ENCODE measurements around the gene OR52B6.
"Not testable (repeated sequence)": the region's sequence is repeated elsewhere in the genome, so short reads cannot be mapped to it uniquely, and the experiment has no call there.

OR52B6 gene, protein sequence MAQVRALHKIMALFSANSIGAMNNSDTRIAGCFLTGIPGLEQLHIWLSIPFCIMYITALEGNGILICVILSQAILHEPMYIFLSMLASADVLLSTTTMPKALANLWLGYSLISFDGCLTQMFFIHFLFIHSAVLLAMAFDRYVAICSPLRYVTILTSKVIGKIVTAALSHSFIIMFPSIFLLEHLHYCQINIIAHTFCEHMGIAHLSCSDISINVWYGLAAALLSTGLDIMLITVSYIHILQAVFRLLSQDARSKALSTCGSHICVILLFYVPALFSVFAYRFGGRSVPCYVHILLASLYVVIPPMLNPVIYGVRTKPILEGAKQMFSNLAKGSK

DNA sequence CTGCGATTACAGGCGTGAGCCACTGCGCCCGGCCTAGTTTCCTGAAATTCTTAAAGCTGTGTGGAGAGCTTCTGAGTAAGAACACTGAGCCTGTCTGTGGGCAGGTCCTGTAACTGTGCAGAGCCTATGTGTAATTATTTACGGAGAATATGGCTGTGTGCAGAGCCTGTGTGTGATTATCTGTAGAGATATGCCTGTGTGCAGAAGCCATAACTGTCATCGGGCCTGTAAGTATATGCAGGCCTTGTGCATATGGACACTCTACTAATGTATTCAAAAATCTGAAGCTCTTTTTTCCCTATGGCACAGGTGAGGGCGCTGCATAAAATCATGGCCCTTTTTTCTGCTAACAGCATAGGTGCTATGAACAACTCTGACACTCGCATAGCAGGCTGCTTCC is at the start of gene OR52B6:
TSS of gene OR52B6 (plus strand) at position 301 of the 400 bp plus-strand sequence. CDS start at position 301, 0 bp downstream.
- no peak within 1 kb of the TSS for H3K4me3 ChIP-seq (ENCODE audit: low read depth, low read length)

DNA sequence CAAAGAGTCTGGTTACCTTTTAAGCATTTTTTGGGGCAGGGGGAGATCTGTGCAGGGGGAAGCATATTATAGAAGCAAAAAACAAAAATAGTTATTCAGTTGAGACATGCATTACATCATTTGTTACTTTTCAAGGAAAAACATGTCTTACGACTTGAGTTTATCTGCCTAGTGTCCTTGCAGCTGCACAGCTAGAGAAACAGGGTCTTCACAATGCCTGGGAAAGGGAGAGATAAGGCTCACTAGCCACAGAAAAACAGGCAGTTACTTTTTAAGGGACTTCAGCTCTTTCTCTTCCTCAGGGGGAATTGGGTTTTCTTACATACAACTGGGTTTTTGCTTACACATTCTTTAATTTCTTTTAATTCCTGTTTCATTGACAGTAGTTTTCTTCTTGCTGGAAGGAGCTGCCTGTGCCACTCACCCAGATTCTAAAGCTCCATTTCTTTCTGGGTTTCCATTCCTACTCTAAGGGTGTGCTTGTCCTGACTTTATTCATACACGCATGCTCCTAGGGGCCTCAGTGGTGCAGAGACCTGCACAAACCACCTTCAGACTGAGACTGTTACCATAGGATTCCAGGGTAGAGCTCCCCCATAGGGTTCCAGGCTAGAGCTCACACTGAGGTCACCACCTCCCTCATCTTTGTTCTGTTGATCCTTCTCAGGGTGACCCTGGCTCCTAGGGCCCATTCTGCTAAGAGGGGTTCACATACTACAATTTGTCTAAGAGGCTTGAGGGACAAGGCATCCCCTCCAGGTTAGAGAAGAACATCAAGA is 49.4 kb upstream of the OR52B6 start:
- no peak overlapping the region for H3K4me3 ChIP-seq (ENCODE audit: low read depth, low read length)

GRCh38 chr11:5534046-5534445 is 46.6 kb upstream of the OR52B6 start:
- H3K4me3 ChIP-seq (ENCODE audit: low read depth, low read length), result no peak overlapping the region

- H3K4me3 ChIP-seq (ENCODE audit: low read depth, low read length), result no peak overlapping the region
Observed at GRCh38 chr11:5536482-5536881, 44.2 kb upstream of the OR52B6 start.

- H3K4me3 ChIP-seq (ENCODE audit: low read depth, low read length), result no peak overlapping the region
Observed at GRCh38 chr11:5541427-5541826, 39.2 kb upstream of the OR52B6 start.

- H3K4me3 ChIP-seq (ENCODE audit: low read depth, low read length), result no peak overlapping the region
Observed at GRCh38 chr11:5546457-5546856, 34.2 kb upstream of the OR52B6 start.

GRCh38 chr11:5547982-5548381 is 32.7 kb upstream of the OR52B6 start:
- no peak overlapping the region for H3K4me3 ChIP-seq (ENCODE audit: low read depth, low read length)

DNA sequence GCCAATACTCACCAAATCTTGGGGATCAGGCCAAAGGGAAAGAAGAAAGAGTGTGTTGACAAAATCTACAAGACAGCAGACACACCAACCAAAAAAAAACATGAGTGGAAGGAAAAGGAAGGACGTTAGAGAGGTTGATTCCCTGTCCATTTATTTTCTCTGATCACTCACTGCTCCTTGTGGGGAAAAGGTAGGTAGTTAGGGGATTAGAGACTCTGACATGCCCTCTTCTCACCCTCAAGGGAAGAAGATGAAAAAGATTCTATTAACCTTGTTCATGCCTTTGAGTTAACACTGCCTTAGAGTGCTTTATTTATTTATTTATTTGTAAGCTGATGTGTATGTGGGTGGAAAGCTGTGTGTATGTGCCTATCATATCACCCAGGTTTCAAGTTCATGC is 32.2 kb upstream of the OR52B6 start, which contains the start of gene OR52H1:
TSS of gene OR52H1 (minus strand) at position 101 of the 400 bp plus-strand sequence. CDS start 3,035 bp downstream, outside the sequence.
- no peak within 1 kb of the TSS for H3K4me3 ChIP-seq (ENCODE audit: low read depth, low read length)

GRCh38 chr11:5550440-5551095 is 30.1 kb upstream of the OR52B6 start:
- no peak overlapping the region for H3K4me3 ChIP-seq (ENCODE audit: low read depth, low read length)

- H3K4me3 ChIP-seq (ENCODE audit: low read depth, low read length), result no peak overlapping the region
Observed at GRCh38 chr11:5553343-5553742, 27.3 kb upstream of the OR52B6 start.

DNA sequence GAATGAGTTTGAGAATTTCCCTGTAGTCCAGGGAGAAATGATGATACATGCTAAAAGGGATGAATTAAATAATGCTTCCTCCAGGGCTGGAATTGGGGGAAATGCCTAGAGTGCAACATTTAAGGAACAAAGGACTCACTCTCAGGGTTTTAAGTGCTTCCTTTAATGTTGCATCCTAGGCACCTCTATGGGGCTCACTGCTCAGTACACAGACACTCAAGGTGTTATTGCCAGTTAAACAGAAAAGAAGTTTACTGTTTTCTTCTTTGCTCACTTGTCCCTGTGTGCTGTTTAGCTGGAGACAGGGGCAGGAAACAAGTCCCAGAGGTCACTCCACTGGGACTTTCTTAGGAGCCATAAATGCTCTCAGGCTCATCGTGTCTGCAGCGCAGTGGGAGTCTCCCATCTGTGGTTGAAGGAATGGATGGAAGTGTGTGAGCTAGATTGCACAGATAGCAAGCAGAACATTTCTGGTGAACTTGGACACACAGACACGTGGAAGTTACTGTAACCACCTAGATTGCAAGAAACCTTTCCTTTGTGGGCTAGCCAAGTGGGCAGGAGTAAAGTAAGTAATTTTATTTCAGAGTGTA is 24.0 kb upstream of the OR52B6 start:
- no peak overlapping the region for H3K4me3 ChIP-seq (ENCODE audit: low read depth, low read length)

- no peak overlapping the region for H3K4me3 ChIP-seq (ENCODE audit: low read depth, low read length)
Observed at GRCh38 chr11:5557751-5558150, 22.9 kb upstream of the OR52B6 start.

- H3K4me3 ChIP-seq (ENCODE audit: low read depth, low read length), result no peak overlapping the region
Observed at GRCh38 chr11:5564259-5565019, 16.2 kb upstream of the OR52B6 start.

DNA sequence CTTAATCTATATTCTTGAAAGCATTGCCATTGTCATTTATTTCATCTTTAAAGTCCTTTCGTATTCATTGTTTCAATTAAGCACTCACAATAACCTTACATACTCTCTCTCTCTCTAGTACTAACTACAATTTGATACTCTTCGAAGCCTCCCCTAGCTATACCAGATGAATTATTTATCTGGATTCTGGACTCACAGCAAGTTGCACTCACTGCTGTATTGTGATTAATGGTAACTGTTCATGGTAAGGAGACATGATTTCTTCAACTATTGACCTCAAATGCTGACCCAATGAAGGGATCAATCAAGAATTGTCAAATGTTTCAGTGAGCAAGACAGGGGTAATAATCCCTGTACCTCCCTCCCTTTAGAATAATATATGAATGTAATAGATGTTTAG is 6.0 kb upstream of the OR52B6 start:
- no peak overlapping the region for H3K4me3 ChIP-seq (ENCODE audit: low read depth, low read length)

DNA sequence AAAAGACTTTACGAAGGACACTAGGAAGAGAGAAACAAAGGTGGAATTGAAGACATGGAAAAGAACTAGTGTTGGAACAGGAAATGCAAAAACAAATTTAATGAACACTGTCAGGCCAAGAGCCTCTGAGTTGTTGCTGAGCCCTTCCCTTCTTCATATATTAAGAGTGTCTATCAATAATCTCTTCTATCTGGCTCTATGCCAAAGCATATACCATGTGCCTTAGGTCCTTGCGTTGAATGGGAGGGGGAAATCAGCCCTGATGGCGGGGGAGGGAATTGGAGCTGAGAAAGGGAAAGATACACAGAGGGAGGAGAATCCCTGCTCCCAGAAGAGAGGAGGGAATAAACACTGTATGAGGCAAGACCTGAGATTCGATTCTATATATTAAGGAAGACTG is 5.5 kb upstream of the OR52B6 start:
- no peak overlapping the region for H3K4me3 ChIP-seq (ENCODE audit: low read depth, low read length)

GRCh38 chr11:5577101-5577500 is 3.6 kb upstream of the OR52B6 start:
- H3K4me3 ChIP-seq (ENCODE audit: low read depth, low read length), result no peak overlapping the region

- H3K4me3 ChIP-seq (ENCODE audit: low read depth, low read length), result no peak overlapping the region
Observed at GRCh38 chr11:5581014-5581413, 337 bp downstream of the OR52B6 start.

GRCh38 chr11:5584458-5584857 is 3.8 kb downstream of the OR52B6 start:
- H3K4me3 ChIP-seq (ENCODE audit: low read depth, low read length), result not testable (repeated sequence)

- not testable (repeated sequence) for H3K4me3 ChIP-seq (ENCODE audit: low read depth, low read length)
Observed at GRCh38 chr11:5589906-5590305, 9.2 kb downstream of the OR52B6 start.

DNA sequence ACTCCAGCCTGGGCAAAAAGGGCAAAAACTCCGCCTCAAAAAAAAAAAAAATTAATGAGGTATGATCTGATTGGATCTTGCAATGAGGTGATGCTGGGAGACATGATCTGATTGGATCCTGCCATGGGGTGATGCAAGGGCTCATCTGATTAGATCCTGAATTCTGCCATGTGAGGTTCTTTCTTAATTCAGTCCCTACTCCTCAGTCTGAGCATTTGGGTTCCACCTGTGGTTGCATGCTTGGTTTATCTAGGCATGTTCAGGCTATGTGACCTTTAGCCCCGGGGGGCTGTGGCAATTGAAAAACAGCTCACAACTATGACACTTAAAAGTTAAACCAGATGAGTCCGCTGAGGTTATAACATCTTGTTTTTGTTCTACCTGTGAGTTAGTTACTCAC is 10.9 kb downstream of the OR52B6 start:
- H3K4me3 ChIP-seq (ENCODE audit: low read depth, low read length), result no peak overlapping the region

GRCh38 chr11:5592615-5593014 is 11.9 kb downstream of the OR52B6 start:
- H3K4me3 ChIP-seq (ENCODE audit: low read depth, low read length), result no peak overlapping the region
